ENCODE data around the gene DSCAML1.

DSCAML1 gene

GRCh38 chr11:117631336-117632140, 165.5 kb downstream of the DSCAML1 start:
- no peak for DNase-seq

- DNase-seq, result no peak
Measured at GRCh38 chr11:117629891-117630538, 167.0 kb downstream of the DSCAML1 start.

GRCh38 chr11:117629146-117629545, 167.9 kb downstream of the DSCAML1 start:
- no peak for DNase-seq

GRCh38 chr11:117627259-117627658, 169.8 kb downstream of the DSCAML1 start:
- DNase-seq, result no peak

- DNase-seq, result no peak
Measured at GRCh38 chr11:117626576-117626975, 170.4 kb downstream of the DSCAML1 start.

GRCh38 chr11:117625237-117625636, 171.8 kb downstream of the DSCAML1 start:
- no peak for DNase-seq

GRCh38 chr11:117623831-117624271, 173.2 kb downstream of the DSCAML1 start:
- DNase-seq, result no peak

GRCh38 chr11:117621226-117621625, 175.8 kb downstream of the DSCAML1 start:
- DNase-seq, result no peak

- DNase-seq, result no peak
Measured at GRCh38 chr11:117620659-117621058, 176.4 kb downstream of the DSCAML1 start.

GRCh38 chr11:117620086-117620485, 176.9 kb downstream of the DSCAML1 start:
- no peak for DNase-seq

- no peak for DNase-seq
Measured at GRCh38 chr11:117619661-117620060, 177.4 kb downstream of the DSCAML1 start.

- no peak for DNase-seq
Measured at GRCh38 chr11:117618982-117619355, 178.0 kb downstream of the DSCAML1 start.

GRCh38 chr11:117618302-117618981, 178.6 kb downstream of the DSCAML1 start:
- no peak for DNase-seq

GRCh38 chr11:117616979-117617378, 180.0 kb downstream of the DSCAML1 start:
- no peak for DNase-seq

- no peak for DNase-seq
Measured at GRCh38 chr11:117614728-117615127, 182.3 kb downstream of the DSCAML1 start.

- no peak for DNase-seq
Measured at GRCh38 chr11:117613521-117613920, 183.5 kb downstream of the DSCAML1 start.

GRCh38 chr11:117612177-117612576, 184.8 kb downstream of the DSCAML1 start:
- DNase-seq, result no peak

- no peak for DNase-seq
Measured at GRCh38 chr11:117610901-117611300, 186.1 kb downstream of the DSCAML1 start.

- no peak for DNase-seq
Measured at GRCh38 chr11:117610045-117610444, 187.0 kb downstream of the DSCAML1 start.

GRCh38 chr11:117607449-117607848, 189.6 kb downstream of the DSCAML1 start:
- no peak for DNase-seq

GRCh38 chr11:117606790-117607189, 190.2 kb downstream of the DSCAML1 start:
- DNase-seq, result no peak

- no peak for DNase-seq
Measured at GRCh38 chr11:117606211-117606610, 190.8 kb downstream of the DSCAML1 start.

- DNase-seq, result no peak
Measured at GRCh38 chr11:117605331-117605730, 191.7 kb downstream of the DSCAML1 start.
